HFF-Myc (cell line): ENCODE measurements around the gene GSTO1.

ENCODE experiments used
- DNase-seq: peaks from one replicate; pipeline ENCODE4 v3.0.0-alpha.2; 2011; ENCODE audit warnings: low read depth; ENCODE audit errors: extremely low read depth
- H3K4me3 ChIP-seq: replicated peaks from 2 replicates; pipeline ENCODE4 v1.5.1; 2011; ENCODE audit warnings: low read depth, mild to moderate bottlenecking, control low read depth, low read length
- CTCF ChIP-seq: IDR thresholded peaks from 2 replicates; pipeline ENCODE4 v1.5.1; 2012; ENCODE audit warnings: mild to moderate bottlenecking, low read depth, low read length, control low read depth; ENCODE audit errors: missing control alignments

The GSTO1 gene

GRCh38 chr10:104276192-104276591 lies 21.5 kb downstream of the GSTO1 start:
- no peak overlapping the region for H3K4me3 ChIP-seq
- DNase-seq: no peak
- no peak for TF ChIP-seq CTCF

- no peak for DNase-seq
- TF ChIP-seq CTCF: no peak
- no peak overlapping the region for H3K4me3 ChIP-seq
These were observed 23.1 kb downstream of the GSTO1 start for GRCh38 chr10:104277785-104278184.

GRCh38 chr10:104279550-104280259 lies 25.0 kb downstream of the GSTO1 start:
- no peak for DNase-seq
- no peak overlapping the region for H3K4me3 ChIP-seq
- TF ChIP-seq CTCF: no peak

- no peak for DNase-seq
- no peak overlapping the region for H3K4me3 ChIP-seq
- TF ChIP-seq CTCF: no peak
These were observed 27.0 kb downstream of the GSTO1 start for GRCh38 chr10:104281694-104282093.

- no peak for DNase-seq
These were observed 30.2 kb downstream of the GSTO1 start for GRCh38 chr10:104284846-104285245.

GRCh38 chr10:104286939-104287338 lies 32.2 kb downstream of the GSTO1 start:
- no peak for DNase-seq
- no peak overlapping the region for H3K4me3 ChIP-seq
- no peak for TF ChIP-seq CTCF

More at GRCh38 chr10:104284846-104285245, 30.2 kb downstream of the GSTO1 start:
- TF ChIP-seq CTCF: no peak
- no peak overlapping the region for H3K4me3 ChIP-seq

GRCh38 chr10:104288355-104288754 lies 33.7 kb downstream of the GSTO1 start:
- H3K4me3 ChIP-seq: no peak overlapping the region
- no peak for DNase-seq
- TF ChIP-seq CTCF: no peak
